Calu3 (cell line): ENCODE data around the gene PI4KA. TPM values are rescaled to one million over a fixed set of nuclear protein-coding genes. Genes with fewer than 3 reads are reported as not detected.
A peak's percentile ranks its signal among the peaks of the same experiment; 100 is the strongest.

Experiments used
- BruUV-seq: library from RNA; stranded (reverse); fragments of 400-500 nt; replicated peaks from 2 replicates; lab custom pipeline; 2021; lab: Mats Ljungman, UMichigan
- CTCF ChIA-PET: fragments of 300-600 bp; sonication (Branson Sonifier 250); formaldehyde crosslinking; loops from one replicate; lab custom pipeline; 2022; ENCODE audit warnings: antibody characterized with exemption; lab: Charles Lee
- DNase-seq: peaks from one replicate; pipeline ENCODE4 v3.0.0; 2022
- H3K27ac Mint-ChIP-seq: one replicate; pipeline ENCODE4 v1.8.0; 2022; ENCODE audit warnings: mixed read lengths; ENCODE audit not compliant: unreplicated experiment
- H3K27me3 Mint-ChIP-seq: one replicate; pipeline ENCODE4 v1.8.0; 2022; ENCODE audit warnings: mixed read lengths; ENCODE audit not compliant: unreplicated experiment
- H3K36me3 Mint-ChIP-seq: one replicate; pipeline ENCODE4 v1.8.0; 2022; ENCODE audit warnings: mild to moderate bottlenecking, moderate library complexity, mixed read lengths; ENCODE audit not compliant: insufficient read depth, unreplicated experiment
- H3K4me1 Mint-ChIP-seq: one replicate; pipeline ENCODE4 v1.8.0; 2022; ENCODE audit warnings: mild to moderate bottlenecking, low read depth, mixed read lengths; ENCODE audit not compliant: unreplicated experiment
- H3K4me3 Mint-ChIP-seq: one replicate; pipeline ENCODE4 v1.8.0; 2022; ENCODE audit warnings: mild to moderate bottlenecking, low read depth, moderate library complexity, mixed read lengths; ENCODE audit not compliant: unreplicated experiment
- H3K9me3 Mint-ChIP-seq: one replicate; pipeline ENCODE4 v1.8.0; 2022; ENCODE audit warnings: low read depth, mixed read lengths; ENCODE audit not compliant: unreplicated experiment
- intact Hi-C: fragments of 100-400 bp; cut with micrococcal nuclease; formaldehyde crosslinking; loops from one replicate; pipeline ENCODE4 v1.10.0; 2022; ENCODE audit not compliant: unreplicated experiment
- total RNA-seq: library from RNA; stranded (reverse); gene quantifications from 2 replicates; pipeline ENCODE4 v1.2.3, GENCODE V29; 2022
- TF ChIP-seq, protein P1 (sequence below): fragments of 200-600 bp; IDR thresholded peaks from one replicate; pipeline ENCODE4 v1.8.0; 2022; ENCODE audit warnings: antibody characterized with exemption; ENCODE audit not compliant: unreplicated experiment

Gene PI4KA
- total RNA-seq, 1 experiment from 2014 or later: 77.9 TPM

DNA sequence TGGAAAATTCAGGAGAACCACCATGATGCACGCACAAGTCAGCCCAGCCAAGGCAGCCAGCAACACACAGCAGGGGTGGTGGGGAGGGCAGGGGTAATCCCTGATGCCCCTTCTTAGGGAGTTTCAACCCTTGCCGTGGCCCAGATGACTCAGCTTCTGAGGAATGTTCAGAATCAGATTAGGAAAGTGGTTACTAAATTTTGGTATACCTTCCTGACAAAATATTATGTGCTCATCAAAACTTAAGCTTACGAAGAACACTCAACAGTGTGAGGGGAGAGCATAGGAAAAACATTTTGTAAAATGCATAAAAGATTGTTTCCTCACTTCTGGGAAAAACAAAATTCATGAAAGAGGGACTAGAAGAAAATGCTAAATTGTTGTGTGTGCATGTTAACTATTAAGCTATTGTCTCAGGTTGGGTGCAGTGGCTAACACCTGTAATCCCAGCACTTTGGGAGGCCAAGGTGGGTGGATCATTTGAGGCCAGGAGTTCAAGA lies 52.6 kb downstream of the PI4KA start:
- H3K27me3 Mint-ChIP-seq: no peaks in the 10 kb centered on the region
- H3K36me3 Mint-ChIP-seq: peaks cover 49% of the 10 kb centered on the region
- intact Hi-C loops: no loop called here
- no peak overlapping the region for H3K4me3 Mint-ChIP-seq
- no peaks in the 10 kb centered on the region for H3K9me3 Mint-ChIP-seq
- no peaks in the 10 kb centered on the region for H3K4me1 Mint-ChIP-seq
- no peak for DNase-seq
- H3K27ac Mint-ChIP-seq: no peak overlapping the region
- CTCF ChIA-PET: no interaction called here
- TF ChIP-seq, protein P1, sequence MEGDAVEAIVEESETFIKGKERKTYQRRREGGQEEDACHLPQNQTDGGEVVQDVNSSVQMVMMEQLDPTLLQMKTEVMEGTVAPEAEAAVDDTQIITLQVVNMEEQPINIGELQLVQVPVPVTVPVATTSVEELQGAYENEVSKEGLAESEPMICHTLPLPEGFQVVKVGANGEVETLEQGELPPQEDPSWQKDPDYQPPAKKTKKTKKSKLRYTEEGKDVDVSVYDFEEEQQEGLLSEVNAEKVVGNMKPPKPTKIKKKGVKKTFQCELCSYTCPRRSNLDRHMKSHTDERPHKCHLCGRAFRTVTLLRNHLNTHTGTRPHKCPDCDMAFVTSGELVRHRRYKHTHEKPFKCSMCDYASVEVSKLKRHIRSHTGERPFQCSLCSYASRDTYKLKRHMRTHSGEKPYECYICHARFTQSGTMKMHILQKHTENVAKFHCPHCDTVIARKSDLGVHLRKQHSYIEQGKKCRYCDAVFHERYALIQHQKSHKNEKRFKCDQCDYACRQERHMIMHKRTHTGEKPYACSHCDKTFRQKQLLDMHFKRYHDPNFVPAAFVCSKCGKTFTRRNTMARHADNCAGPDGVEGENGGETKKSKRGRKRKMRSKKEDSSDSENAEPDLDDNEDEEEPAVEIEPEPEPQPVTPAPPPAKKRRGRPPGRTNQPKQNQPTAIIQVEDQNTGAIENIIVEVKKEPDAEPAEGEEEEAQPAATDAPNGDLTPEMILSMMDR: no peak
- no TSS peak for BruUV-seq

DNA sequence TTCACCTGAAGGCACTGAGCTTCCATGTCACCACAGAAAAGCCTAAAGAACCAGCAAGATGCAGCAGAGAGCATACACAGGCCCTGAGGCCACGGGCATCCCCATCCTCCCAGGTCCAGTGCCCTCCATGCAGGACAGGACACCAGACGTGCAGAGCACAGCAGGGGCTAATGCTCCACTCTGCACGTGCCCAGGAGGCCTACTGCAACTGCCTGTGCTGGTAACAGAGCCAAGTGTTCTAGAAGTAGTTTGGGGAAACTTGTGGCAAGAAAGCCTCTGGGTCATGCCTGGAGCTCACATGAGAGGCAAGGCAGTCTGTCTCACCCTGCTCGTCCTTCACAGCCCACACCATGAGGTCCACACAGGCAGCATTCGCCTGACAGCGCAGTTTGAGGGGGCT lies 54.0 kb downstream of the PI4KA start:
- Mint-ChIP-seq H3K36me3 (peaks cover 52% of the 10 kb centered on the region), H3K27ac (no peak overlapping the region), H3K4me1 (peaks cover 5% of the 10 kb centered on the region), H3K27me3 (no peaks in the 10 kb centered on the region), H3K4me3 (no peak overlapping the region), H3K9me3 (no peaks in the 10 kb centered on the region)
- intact Hi-C loops: no loop called here
- DNase-seq: no peak
- CTCF ChIA-PET: interaction anchor here (0.6 to 1.5 kb wide), 6 partner anchors 76 to 386 kb away, joined by 3 to 14 read pairs (median 4); no protein-coding TSS in a partner anchor
- BruUV-seq: no TSS peak
- TF ChIP-seq, protein P1: no peak

DNA sequence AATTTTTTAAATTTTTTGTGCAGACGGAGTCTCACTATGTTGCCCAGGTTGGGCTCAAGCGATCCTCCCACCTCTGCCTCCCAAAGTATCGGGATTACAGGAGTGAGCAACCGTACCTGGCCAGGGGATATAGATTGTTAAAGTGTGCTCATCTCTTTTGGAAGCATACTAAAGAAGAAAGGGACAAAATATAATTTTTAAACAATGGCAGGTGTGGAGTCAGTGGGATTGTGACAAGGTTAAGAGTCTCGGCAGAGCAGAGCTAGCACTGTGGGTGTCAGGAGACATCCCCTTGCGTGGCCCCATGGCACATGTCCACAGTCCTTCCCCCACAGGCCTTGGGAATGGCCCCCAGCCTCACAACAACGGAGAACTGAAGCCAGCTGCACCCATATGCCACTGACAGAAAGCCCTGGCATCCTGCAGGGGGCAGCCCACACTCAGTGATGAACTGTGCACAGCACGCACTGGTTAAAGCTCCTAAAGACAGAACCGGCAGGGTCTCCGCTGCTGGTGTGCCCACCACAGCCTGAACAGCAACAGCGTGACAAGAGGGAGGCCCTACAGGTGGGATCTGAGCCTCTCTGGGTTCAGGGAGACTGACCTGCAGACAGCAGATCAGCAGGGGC lies 54.8 kb downstream of the PI4KA start:
- H3K36me3 Mint-ChIP-seq: peaks cover 60% of the 10 kb centered on the region
- no peaks in the 10 kb centered on the region for H3K9me3 Mint-ChIP-seq
- intact Hi-C loops: no loop called here
- no peaks in the 10 kb centered on the region for H3K27me3 Mint-ChIP-seq
- TF ChIP-seq, protein P1: peak; percentile 60
- H3K4me3 Mint-ChIP-seq: no peak overlapping the region
- H3K4me1 Mint-ChIP-seq: peaks cover 13% of the 10 kb centered on the region
- CTCF ChIA-PET: interaction anchor here (0.6 to 1.5 kb wide), 7 partner anchors 26 to 385 kb away, joined by 3 to 14 read pairs (median 4); no protein-coding TSS in a partner anchor
- no TSS peak for BruUV-seq
- H3K27ac Mint-ChIP-seq: no peak overlapping the region
- peak; percentile 57 for DNase-seq

DNA sequence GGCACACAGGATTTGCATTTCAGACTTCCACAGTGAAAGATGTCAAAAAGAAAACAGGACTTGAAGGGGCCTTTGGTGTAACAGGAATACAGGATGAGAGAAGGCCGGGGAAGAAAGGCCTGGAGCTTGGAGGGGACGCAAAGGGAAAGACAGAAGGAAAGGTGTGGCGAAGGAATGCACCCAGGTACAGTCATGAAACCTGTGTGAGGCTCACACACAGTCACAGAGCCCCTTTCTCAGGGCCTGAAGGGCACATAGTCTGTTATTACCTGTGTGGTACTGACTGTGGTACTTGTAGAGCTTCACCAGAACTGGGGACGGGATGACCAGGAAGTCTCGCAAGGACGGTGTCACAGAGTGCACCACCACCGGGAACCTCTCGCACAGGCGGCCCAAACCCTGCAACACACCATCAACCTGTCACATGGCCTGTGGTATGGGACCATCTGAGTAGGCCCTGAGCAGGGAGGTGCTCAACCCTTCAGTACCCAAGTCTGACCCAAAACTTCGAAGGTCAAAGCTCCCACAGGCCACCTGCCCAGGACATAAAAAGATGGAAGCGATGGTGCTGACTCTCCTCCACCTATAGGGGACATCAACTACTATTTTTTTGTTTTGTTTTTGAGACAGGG lies 55.6 kb downstream of the PI4KA start:
- TF ChIP-seq, protein P1: no peak
- CTCF ChIA-PET: interaction anchor here (1.0 kb wide), 1 partner anchor 25 kb away, joined by 3 read pairs; no protein-coding TSS in a partner anchor
- Mint-ChIP-seq H3K27me3 (no peaks in the 10 kb centered on the region), H3K4me3 (no peak overlapping the region), H3K9me3 (no peaks in the 10 kb centered on the region), H3K36me3 (peaks cover 60% of the 10 kb centered on the region), H3K4me1 (peaks cover 20% of the 10 kb centered on the region), H3K27ac (no peak overlapping the region)
- DNase-seq: no peak
- no TSS peak for BruUV-seq
- intact Hi-C loops: no loop called here
